Tibial nerve (tissue), 4 donors: ENCODE results near the gene STOX1.

Source experiments
- EP300 ChIP-seq, 2 donors: sonication (generic); formaldehyde crosslinking; IDR thresholded peaks; one replicate each; pipeline ENCODE4 v1.6.1; 2017; ENCODE audit warnings: antibody characterized with exemption in 2 of 2, mild to moderate bottlenecking in 1 of 2
- POLR2A ChIP-seq, 2 donors: fragments of 450-650 bp; IDR thresholded peaks; one replicate each; pipeline ENCODE4 v1.6.1; 2017; ENCODE audit warnings: antibody characterized with exemption in 2 of 2, mild to moderate bottlenecking in 2 of 2, moderate library complexity in 2 of 2
- TF ChIP-seq, protein P1 (sequence below), 5 experiments: fragments of 200-600 bp in 3 of 5; fragments of 450-650 bp in 2 of 5; sonication (generic) in 3 of 5; IDR thresholded peaks; one replicate each; pipeline ENCODE4 v1.5.1; 2016 to 2019; ENCODE audit warnings: antibody characterized with exemption in 5 of 5, mild to moderate bottlenecking in 3 of 5, moderate library complexity in 2 of 5

DNA sequence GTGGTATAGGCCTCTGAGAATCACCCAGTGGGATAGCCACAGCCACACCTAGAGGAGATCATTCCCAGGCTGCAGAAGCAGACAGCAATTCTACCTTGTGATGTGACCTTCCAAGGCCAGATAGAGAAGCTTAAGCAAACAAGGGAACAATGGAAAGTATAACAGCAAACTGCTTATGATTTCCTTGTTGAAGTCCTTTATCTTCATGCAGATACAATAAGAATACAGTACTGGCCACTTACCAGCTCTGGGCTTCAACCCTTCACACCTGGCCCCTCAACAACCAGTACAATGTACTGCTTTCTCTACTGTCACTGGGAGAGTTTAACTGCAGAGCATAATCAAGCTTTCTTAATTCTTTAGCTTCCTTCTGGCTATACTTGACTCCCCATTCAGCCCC, 51.2 kb downstream of the STOX1 start:
- no peak for TF ChIP-seq POLR2A (IDR thresholded peaks at IDR 0.05)
- TF ChIP-seq, protein P1, sequence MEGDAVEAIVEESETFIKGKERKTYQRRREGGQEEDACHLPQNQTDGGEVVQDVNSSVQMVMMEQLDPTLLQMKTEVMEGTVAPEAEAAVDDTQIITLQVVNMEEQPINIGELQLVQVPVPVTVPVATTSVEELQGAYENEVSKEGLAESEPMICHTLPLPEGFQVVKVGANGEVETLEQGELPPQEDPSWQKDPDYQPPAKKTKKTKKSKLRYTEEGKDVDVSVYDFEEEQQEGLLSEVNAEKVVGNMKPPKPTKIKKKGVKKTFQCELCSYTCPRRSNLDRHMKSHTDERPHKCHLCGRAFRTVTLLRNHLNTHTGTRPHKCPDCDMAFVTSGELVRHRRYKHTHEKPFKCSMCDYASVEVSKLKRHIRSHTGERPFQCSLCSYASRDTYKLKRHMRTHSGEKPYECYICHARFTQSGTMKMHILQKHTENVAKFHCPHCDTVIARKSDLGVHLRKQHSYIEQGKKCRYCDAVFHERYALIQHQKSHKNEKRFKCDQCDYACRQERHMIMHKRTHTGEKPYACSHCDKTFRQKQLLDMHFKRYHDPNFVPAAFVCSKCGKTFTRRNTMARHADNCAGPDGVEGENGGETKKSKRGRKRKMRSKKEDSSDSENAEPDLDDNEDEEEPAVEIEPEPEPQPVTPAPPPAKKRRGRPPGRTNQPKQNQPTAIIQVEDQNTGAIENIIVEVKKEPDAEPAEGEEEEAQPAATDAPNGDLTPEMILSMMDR (IDR thresholded peaks at IDR 0.05), result no peak
- no peak for TF ChIP-seq EP300 (IDR thresholded peaks at IDR 0.05)
